OCI-LY1 (cell line): ENCODE results near the gene TOX2.

Experiments
- CTCF ChIP-seq: fragments of 200-600 bp; sonication (generic), shearing (Covaris generic); IDR thresholded peaks from 2 replicates; pipeline ENCODE4 v1.5.1; 2017; ENCODE audit warnings: mild to moderate bottlenecking, antibody characterized with exemption, low read length, moderate library complexity, mixed read lengths
- EZH2 ChIP-seq: fragments of 200-600 bp; sonication (generic), shearing (Covaris generic); IDR thresholded peaks from 2 replicates; pipeline ENCODE4 v1.8.0; 2017; ENCODE audit warnings: borderline replicate concordance, mixed run types, mild to moderate bottlenecking, antibody characterized with exemption, low read length, moderate library complexity, mixed read lengths

- TF ChIP-seq CTCF (no peak), EZH2 (no peak)
Observed at GRCh38 chr20:43922614-43923013, 8.0 kb downstream of the TOX2 start.
